SK-N-DZ (cell line): ENCODE data around the gene MED12L.
A peak's percentile ranks its signal among the peaks of the same experiment; 100 is the strongest.

Source experiments
- DNase-seq: peaks from one replicate; pipeline ENCODE4 v3.0.0-alpha.2; 2015; ENCODE audit warnings: low spot score

Gene MED12L

DNA sequence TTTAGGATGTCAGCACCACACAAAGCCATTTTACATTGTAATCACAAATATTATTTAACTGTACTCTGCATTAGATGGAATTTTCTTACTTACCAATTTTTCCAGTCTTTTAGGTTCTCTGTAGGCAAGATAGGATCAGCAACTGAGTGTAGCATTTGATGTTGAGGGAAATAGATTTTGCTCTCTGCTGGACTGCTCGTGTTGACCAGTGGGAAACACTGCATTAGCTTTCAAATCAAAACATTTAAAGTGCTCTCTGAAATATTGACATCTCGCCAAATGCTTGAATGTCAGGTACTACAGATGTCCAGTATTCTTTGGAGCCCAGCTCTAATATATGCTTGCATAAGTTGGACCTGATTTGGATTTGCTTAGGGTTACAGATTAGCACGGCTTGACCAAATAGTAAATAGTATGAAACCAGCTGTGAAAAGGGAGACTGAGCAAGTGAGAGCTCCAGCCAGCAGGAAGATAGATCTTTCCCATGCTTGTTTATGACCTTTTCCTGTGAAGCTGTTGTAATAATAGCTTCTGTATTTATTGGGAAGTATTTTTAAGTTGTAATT, 163.4 kb downstream of the MED12L start:
- no peak for DNase-seq

GRCh38 chr3:151256749-151257148, 171.3 kb downstream of the MED12L start:
- no peak for DNase-seq

- no peak for DNase-seq
Measured at GRCh38 chr3:151259664-151260063, 174.2 kb downstream of the MED12L start.

DNA sequence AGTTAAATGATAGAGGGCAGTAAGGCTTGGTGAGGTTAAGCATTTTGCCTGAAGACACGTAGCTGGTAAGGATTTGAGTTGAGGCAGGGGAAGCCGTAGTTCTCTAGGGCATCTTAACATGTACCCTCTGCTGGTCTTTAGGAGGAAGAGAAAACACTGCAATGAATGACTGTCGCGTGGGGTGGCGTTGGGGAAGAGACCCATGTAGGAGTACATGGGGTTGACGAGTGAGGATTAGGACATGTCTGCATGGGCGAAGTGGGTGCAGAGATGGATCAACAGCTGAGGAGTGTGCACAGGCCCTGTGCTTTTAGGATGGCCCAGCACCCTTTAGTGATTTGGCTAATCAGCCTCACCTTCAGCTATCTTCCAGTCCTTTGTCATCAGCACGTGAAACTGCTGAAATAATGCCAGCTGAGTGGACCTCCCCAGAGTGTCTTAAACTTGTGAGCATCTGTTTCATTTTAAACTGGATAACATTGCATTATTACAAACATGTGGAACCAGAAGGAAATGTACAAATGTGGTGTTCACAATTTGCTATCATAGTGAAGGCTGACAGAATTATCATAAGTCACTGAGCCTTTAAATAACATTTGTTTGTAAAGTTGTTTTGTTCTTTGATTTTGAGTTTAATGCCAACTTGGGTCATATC, 177.5 kb downstream of the MED12L start:
- DNase-seq = no peak

GRCh38 chr3:151264605-151265004, 179.1 kb downstream of the MED12L start:
- no peak for DNase-seq

DNA sequence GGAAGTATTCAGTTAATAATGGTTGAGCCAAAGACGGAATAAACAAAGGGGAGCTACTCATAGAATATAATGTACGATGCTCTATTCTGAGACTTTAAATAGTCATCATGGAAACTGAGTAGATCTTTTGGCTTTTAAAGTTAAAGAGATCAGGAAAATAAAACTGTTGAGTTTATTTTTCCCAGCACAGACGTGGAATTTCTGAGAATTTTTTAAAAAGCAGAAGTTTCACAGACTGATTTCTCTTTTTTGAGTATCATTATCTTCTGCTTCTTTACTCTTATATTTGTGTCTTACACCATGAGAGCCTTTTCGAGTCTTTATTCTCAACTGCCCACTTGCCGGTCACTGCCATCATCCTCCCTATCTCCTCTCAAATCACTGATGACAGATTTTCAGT, 179.7 kb downstream of the MED12L start:
- DNase-seq = no peak

GRCh38 chr3:151265866-151266265, 180.4 kb downstream of the MED12L start:
- no peak for DNase-seq

DNA sequence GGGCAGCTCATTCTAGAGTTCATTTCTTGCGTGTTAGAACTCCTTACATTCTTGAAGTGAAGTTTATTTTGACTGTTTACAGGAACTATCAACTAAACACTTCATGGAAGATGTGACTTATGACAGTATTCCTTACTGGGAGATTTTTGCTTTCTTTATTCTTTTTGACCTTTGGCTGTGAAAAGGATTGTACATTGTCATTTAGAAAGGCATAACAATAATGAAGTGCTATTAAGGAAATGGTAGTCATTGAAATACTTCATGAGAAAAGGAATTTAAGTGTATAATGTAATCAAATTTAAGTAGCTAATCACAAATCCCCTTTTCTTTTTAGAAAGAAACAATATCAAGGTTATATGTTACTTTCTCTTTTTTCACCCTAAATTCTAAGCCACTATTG, 181.6 kb downstream of the MED12L start:
- DNase-seq = no peak

DNA sequence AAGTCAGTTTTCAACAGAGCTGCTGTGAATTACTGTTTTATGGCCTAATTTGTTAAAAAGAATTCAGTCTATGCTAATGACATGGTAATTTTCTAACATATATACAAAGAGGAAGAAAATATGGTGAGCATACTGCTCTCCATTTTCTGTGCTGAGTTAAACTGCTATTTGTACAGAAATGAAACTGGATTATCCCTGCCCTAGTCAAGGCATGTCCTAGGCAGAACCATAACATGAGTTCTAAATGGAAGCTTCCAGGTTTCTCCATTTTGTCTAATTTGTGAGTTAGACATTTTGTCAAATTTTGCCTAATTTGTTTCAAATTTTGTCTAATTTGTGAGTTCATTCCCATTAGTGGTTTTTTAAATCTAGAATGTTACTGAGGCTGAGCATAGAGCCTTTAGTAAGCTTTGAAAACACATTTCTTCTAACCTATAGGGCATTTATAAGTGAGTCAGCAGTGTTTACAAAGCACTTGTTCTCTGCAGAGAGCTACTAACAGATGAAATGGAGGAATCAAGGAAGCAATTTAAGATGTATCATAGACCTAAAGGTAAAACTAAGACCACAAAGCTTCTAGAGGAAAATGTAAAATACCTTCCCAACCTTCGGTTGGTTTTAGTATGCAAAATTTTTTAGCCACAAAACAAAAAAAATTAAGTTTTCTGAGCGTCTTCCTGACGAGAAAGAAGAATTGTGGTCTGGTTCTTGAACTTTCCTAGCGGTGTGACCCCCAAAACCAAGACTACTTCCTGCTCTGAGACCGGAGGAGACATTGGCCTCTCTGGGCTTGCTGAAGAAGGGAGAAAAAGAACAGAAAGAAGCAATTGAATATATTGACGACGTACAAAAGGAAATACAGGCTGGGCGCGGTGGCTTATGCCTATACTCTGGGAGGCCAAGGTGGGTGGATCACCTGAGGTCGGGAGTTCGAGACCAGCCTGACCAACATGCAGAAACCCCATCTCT, 183.1 kb downstream of the MED12L start:
- no peak for DNase-seq

- no peak for DNase-seq
Measured at GRCh38 chr3:151269631-151270030, 184.2 kb downstream of the MED12L start.

- no peak for DNase-seq
Measured at GRCh38 chr3:151275091-151275490, 189.6 kb downstream of the MED12L start.

DNA sequence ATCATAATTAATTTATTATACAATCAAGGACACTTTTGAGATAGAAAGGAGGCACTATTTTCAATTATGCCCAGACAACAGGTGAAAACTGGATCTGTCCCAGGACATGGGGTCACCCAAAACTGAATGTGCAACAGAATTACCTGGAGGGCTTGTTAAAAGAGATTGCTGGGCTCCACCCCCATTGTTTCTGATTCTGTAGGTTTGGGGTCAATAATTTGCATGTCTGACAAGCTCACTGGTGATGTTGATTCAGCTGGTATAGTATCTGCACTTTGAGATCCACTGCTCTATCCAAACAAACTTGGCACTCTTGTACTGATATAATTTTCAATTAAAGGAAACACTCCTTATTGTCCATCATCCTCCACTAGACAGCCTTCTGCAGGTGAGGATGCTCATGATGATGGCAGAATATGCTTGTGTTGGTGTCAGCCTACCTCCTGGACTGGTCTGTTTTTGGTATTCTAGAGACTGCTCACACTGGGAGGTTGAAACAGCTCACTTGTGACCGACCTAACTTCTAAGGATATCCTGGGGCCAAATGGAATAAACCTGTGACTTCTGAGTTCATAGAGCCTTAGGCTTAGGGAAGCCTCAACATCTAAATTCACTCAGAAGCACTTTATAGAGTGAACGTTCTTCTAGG, 190.7 kb downstream of the MED12L start:
- DNase-seq = no peak

DNA sequence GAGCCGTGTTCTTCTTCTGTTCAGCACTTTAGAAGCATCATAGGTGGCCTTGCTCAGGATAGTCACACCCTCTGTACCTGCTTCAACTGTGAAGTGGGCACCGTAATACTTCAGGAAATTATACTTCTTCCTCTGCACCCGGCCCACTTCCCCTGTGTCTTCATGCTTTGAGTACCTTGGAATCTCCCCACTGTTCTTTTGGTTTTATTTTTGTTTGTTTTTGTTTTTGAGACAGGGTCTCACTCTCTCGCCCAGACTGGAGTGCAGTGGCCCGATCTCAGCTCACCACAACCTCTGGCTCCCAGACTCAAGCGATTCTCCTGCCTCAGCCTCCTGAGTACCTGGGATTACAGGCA, 191.2 kb downstream of the MED12L start:
- no peak for DNase-seq

DNA sequence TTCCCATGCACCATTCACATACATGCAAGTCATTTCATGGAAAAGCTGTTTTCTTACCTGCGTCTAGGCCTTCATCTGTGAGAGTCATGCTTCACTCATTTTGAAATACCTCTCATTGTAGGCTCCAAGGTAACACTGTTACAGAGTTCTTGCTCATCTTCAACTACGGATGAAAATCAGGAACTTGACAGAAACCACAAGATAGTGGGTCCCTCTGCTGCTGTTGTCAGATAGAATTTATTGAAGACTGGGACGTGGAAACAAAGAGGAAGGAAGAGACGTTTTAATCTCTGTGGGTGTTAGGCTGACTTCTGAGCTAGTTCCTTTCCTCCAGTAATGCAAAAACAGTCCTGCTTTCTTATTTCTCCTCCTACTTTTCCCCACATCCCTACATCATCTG, 192.8 kb downstream of the MED12L start, which contains the start of gene P2RY14:
Gene P2RY14, minus strand, starts transcription at position 313 of the 400 bp plus-strand sequence. CDS start 64,226 bp downstream, outside the sequence.
- DNase-seq = no peak

GRCh38 chr3:151281671-151282324, 196.3 kb downstream of the MED12L start:
- DNase-seq = no peak

GRCh38 chr3:151282921-151283320, 197.5 kb downstream of the MED12L start:
- peak; percentile 59 for DNase-seq

DNA sequence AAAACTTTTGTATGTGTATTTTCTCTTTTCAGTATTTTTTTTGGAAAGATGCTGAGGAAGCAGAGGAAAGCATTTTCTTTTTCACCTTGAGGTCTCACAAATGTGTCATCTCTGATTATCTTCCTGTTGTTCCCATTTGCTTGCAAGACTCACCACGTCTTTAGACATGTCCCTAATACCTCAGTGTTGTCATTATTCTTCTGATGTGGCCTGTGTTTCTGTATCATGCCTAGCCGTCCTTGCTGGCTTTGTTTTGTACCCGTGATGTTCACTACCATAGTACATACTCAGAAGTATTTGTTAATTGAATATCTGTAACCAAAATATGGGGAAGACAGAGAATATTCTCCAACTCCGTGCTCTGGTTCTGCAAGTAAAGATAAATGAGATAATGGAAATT, 197.9 kb downstream of the MED12L start:
- DNase-seq = no peak

- DNase-seq = no peak
Measured at GRCh38 chr3:151283907-151284461, 198.5 kb downstream of the MED12L start.

DNA sequence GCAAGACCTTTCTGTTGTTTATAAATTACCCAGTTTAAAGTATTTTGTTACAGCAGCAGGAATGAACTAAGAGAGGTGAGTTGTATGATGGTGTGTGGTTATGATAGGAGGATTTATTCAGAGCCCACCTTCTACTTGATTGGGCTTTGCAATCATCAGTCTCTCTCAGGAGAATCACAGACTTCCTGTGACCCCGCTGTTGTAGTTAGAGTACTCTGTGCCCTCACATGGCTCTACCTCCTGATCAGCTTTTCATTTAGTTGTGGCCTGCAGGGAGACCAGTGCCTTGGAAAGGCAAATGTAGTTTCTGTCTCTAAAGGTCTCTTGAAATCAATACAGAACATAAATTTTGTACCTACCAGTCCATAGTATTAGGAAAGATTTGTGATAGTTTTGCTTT, 200.5 kb downstream of the MED12L start:
- no peak for DNase-seq

- no peak for DNase-seq
Measured at GRCh38 chr3:151289445-151289844, 204.0 kb downstream of the MED12L start.

GRCh38 chr3:151290673-151291072, 205.2 kb downstream of the MED12L start:
- no peak for DNase-seq
